Stimulated activated CD8-positive, alpha-beta memory T cell treated with anti-CD3 and anti-CD28 coated beads, Interleukin-12 subunit alpha, Interleukin-12 subunit beta, amount 100 ng/mL, for 24 hours (primary cell): ENCODE data around the gene GUCA1C.
A peak's percentile ranks its signal among the peaks of the same experiment; 100 is the strongest.

Experiments used
- DNase-seq: peaks from one replicate; pipeline ENCODE4 v3.0.0-alpha.2; 2020; ENCODE audit errors: extremely low read depth

Gene GUCA1C, protein sequence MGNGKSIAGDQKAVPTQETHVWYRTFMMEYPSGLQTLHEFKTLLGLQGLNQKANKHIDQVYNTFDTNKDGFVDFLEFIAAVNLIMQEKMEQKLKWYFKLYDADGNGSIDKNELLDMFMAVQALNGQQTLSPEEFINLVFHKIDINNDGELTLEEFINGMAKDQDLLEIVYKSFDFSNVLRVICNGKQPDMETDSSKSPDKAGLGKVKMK

DNA sequence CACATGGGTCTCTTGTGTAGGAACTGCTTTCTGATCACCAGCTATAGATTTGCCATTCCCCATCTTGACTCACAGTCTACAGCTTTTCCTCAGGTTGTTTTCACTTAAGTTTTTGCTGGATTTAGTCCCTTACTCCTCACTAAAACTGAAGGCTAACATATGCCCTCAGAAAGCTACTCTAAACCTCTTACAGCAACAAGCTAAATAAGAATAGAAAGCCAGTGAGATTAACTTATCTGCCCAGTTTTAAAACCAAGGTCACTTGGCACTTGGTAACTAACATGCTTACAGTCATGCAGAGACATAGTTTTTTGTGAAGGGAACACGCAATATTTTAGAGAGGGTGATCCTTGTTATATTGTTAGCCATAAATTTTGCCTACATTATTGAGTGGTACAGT lies at the start of gene GUCA1C:
GUCA1C (minus strand) TSS at position 180 of the 400 bp plus-strand sequence; CDS start at position 63, 117 bp downstream.
- no peak for DNase-seq

DNA sequence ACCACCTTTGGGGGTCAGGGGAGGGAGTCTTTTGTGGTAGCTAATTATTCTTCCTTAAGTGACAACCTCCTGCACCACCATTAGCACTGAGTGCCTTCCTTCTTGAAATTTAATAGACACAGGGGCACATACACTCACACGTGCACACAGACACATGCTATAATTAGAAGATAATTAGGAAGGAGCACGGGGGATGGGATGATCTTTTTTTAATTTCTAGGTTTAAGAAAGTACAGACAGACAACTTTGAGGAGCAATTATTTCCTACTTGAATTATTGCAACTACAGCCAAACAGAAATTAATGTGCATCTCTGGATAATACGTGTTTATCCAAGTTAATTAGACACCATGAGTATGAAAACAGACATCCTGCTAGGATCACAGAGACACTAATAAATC lies 44.8 kb upstream of the GUCA1C start:
- no peak for DNase-seq

DNA sequence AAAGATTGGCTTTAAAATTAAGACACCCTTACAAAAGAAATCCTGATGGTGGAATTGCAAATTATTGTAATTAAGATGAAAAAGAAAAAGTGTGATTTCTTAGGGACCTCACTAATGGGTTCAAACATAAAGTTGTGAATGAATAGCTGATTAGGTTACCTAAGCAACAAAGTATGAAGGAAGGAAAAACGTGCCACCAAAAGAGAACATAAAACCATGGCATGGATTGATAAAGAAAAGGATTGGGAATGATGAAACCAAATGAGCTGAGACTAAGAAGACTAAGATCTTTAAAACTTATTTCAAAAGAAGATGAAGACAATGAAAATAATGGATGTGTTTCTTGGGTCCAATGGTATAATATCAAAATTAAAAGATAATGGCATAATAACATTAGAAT lies 32.2 kb upstream of the GUCA1C start:
- no peak for DNase-seq

DNA sequence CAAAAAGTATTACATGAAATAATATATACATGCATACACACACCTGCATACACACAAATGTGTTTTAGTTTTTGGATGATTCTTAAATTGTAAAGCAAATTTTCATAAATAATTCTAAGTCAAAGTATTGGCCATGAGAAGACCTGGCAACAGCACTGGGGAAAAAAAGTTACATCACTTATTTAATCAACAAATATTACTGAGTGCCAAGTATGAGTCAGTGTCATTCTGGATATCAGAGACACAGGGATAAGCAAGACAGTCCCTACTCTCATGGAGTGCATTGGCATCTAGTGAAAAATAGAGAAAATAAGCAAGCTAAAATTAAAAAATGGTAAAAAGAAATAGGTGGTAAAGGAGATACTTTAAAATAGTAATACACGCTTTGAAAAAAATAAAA lies 29.4 kb upstream of the GUCA1C start:
- DNase-seq = no peak

DNA sequence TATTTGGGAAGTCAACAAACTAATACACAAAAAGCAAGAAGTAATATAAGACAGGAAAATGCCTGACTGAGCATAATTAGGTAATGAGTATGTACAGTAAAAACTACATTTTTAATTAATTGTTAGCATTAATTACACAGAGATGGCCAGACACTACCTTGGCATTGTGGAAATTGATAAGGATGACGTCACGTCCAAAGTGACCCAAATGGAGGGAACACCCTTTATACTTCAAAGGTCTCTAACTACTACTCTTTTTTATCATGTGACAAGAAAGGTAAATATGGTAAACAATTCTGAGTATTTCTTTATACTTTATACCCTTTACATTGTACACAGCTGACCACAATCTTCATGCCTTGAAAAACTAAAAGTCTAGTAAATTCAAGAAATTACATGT lies 22.4 kb upstream of the GUCA1C start:
- DNase-seq = no peak

DNA sequence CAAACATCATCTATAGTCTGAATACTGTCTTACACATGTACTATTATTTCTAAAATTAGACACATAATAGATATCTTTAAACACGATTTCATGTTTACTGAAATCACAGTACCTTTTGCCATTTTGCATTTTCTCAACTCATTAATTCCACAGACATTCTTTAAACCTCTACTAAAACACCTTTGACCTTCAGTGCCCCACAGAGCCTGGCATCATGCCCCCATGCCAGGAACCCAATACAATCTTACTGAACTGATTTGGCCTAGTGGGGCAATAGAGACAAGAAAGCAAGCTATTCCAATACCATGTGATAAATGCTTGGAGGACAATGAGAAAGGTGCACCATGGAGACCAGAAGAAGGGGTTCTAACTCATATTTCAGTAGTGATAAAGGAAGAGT lies 19.3 kb upstream of the GUCA1C start:
- no peak for DNase-seq

DNA sequence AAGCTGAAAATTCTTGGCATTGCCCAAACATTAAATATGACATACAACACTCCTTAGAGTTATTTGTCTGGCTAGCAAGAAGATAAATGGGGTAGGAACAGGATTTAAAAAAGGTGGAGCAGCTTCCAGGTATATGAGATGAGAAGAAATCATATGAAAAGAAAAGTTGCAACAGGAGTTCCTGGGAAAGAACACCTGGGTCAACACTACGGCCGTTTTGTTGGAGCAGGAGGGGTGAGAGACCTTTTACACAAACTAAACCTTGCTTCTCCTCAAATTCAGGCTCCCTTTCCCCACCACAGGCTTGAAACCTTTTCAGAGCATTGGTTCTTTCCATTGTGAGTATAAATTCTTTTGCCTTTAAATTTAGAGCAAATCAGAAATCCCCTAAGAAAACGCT lies 18.8 kb upstream of the GUCA1C start:
- DNase-seq = no peak

DNA sequence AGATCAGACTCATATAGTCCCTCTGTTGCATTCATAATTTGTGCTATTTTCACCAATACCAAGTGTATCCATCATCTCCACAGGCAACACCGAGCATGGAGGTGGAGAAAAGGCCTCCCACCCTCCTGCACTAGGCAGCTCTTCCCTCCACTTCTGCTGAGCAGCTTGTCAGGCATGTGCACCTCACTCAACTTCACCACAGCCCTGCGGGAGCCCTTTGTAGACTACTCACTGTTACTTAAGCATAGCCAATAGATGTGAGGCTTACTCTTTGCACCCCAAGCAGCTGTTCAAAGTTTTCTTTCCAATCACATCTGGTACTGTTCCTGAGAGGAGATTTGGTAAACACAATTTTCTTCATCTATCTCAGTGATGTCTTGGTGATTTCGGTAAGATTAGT lies 16.9 kb upstream of the GUCA1C start:
- no peak for DNase-seq

DNA sequence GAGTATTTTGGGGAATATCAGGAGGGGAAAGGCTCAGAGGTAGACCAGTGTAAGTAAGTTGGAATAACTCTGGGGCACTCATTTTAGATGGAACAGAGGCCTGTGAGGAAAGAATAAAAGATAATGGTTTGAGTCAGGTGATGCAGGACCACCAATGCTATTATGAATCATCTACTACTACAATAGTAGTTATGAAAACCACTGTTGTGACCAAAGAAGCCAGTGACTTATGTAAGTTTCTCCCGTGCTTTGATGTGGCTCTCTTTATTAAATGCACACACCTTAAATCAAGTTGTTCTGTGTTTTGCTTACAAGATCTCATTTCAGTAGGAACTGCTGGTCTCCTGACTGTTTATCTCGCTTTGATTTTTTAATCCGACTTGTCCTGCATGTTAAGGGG lies 13.1 kb upstream of the GUCA1C start:
- no peak for DNase-seq

DNA sequence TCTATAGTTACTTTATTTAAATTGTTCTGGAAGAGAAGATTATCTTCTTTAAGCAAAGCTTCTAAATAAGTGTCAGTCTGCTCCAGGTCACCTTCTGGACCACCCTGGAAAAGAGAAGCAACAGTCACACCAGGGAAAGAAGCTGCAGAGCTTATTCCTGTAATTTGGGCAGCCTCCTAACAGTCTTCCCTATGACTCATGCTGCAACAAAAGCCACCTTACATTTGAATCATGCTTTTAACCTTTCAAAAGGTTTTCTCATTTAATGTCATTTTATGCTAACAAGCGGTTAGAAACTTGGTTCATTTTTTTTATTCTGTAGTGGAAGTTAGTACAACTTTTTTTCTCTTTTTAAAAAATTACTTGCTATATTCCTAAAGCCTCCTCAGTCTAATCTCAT lies 5.3 kb upstream of the GUCA1C start:
- no peak for DNase-seq

DNA sequence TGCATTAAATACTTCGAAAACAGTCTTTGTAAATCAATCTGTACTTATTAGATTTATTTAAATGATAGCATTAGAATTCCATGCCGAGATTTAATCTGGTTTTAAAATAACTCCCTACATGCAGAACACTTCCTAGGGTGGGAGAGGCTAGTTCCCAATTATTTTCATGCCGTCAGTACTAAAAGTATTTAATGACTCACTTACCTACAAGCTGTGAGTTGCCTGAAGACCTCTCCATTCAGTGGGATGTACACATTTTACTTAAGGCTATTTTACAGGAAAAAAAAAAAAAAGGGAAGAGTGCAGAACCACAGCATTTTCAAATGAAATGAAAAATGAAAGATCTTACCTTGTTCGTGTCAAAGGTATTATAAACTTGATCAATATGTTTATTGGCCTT lies 469 bp downstream of the GUCA1C start:
- no peak for DNase-seq

DNA sequence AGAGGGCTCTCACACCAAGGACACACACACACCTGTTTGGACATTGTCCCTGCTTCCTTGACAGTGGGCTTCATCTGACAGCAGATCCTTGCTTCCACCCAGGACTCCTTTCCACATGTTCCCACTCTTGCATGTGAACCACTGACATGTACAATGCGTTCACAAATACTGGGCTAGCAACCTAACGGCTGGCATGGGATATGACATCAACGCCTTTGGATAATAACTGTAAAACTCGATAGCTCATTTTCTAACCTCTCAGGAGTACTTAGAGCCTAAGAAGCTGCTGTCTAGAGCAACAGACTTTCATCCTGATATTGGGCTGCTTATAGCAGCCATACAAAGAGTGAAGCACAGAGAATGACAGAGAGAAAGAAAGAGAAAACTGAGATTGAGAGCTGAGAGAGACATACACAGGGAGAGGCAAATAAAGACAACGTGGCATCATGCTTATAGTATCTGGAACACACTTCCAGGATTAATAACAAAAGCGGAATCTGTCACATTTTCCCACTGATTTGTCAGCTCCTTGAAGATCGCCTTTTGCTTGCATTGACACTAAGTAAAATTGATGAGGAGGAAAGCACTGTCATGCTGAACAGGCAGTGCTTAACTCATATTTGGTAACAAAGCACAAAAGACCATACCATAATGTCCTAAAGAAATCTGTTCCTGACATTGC lies 1.7 kb downstream of the GUCA1C start:
- no peak for DNase-seq

DNA sequence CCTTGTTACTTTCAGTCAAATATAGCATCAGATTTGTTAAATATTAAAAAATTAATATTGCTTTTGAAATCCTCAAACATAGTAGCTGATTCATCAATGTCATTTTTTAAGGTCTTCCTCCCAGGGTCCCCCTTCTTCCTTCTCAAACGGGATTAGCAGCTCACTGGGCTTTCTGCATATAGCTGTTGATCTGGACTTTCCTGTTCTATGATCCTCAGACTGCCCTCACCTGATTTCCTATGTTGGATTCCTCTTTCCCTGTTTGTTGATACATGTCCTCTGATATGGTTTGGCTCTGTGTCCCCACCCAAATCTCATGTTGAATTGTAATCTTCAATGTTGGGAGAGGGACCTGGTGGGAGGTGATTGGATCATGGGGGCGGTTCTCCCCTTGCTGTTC lies 5.8 kb downstream of the GUCA1C start:
- DNase-seq = no peak

DNA sequence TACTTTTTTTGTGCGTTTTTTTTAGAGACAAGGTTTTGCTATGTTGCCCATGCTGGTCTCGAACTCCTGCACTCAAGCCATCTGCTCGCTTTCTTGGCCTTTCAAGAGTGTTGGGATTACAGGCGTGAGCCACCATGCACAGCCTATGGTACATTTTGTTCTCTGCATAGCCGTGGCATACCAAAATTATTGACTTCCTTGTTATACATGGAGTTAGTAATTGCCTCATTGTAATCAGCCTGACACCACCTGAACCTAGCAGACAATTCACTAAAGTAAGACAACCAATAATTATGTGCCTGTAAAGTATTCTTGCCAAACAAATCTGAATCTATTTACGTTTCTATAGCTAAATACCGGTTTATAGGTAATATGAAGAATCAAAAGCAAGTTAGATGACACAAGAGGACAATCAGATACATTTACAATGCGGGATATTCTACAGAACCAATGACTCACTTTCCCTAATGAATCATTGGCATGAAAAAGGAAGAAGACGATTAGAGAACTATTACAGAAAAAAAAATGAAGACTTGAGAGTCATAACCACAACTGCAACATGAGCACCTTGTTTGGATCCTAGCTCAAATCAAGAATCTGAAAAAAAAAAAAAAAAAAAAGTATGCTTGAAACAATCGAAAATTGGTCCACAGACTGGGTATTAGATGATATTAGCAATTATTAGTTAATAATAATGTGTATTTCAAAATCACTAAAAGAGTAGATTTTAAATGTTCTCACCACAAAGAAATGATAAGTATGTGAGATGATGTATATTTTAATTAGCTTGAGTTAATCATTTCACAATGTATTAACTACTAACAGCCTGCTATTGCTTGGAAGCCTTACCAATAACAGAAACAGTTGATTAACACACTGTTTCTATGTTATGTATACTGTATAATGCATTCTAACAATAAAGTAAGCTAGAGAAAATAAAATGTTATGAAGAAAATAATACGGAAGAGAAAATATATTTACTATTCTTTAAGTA lies 7.1 kb downstream of the GUCA1C start:
- no peak for DNase-seq

DNA sequence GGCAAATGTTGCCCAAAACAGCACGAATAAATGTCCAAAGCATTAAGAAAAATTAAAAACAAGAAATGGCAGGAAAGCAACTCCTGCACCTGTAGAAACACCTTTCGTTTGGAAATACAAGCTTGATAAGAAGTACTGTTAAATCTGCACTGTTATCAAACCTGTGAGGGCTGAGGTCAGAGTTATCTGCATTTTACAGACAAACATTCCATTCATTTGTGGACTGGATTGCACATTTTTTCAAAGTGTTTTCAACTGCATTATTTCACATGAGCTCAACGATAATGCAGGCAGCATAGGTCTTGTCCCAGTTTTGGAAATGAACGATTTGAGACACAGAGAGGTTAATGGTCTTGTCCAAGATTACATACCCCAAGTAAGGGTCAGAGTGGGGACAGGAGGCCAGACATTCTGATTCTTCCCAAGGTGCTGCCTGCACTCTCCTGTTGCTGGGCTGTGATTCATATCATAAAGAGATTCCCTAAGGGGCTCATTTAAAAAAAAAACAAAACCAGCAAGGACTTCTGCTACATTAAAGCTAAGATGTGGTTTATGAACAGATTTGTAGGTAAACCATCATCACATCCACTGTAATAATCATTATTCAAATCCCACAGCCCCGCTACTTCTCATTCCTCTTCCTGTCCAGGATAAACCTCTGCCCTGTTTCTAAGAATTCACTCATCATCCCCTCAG lies 13.0 kb downstream of the GUCA1C start:
- DNase-seq = no peak

DNA sequence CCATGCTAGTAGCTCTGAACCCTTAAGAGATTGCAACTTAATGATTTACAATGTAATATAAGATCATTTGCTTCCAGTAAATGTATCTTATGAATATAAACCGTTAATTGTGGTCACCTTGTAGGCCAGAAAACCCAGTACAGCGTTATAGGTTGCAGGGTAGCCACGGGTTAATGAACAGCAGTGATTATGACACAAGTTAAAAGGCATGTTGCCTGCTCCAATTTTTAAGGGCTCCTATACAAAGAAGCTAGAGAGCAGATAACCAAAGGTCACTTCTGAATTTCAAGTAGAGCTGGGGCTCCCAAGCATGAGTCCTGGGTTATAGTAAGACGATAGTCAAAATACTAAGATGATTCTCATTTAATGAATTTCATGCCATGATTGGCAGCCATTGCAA lies 13.5 kb downstream of the GUCA1C start:
- DNase-seq = no peak

DNA sequence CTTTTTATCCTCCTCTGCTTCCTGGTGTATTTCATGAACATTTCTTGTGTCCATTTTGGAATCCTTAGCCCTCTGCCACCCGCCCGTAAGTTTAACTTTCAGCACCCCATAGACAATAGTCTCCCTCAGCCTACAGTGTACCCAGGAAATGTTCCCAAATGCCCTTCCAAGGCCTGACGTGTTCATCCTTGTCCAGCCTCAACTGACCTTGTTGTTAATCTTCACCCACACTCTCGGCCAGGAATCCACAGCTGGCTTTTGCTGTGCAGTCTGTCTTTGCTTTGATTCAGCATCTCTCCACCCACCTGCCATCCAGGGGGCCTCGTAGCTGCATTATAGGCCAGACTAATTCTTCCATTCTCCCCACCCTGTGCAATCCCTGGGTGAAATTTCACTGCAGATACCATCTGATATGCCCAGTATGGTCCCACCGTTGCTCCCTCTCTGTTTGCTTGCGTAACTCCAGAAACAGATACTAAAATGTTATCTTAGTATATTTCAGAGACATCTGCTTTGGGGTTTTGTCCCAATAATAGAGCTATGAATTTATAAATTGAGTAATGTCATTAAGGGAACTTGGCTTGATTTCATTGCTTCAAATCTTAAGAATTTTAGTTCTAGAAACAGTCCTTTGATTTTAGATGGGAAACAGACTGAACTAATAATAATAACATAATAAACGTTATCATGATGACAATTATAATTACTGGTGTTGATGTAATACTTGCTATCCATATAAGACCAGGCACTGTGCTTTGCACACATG lies 16.6 kb downstream of the GUCA1C start:
- no peak for DNase-seq

DNA sequence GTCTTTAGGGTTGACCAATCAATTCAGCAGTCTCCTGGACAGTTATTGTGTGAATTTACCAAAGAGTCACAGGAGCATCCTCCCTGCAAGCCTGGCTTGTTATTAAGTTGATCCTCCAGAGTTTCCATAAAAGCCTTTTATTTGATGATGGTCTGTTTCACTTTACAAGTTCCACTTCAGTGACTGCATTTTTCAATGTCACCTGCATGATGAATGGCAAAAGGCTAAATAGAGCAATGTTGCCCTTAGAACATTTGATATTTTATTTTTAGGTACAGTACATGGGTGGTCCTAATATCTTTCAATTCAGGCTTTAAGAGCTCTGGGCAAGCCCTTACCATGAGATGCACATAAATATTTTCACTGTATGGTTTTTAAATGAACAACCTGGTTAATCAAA lies 22.6 kb downstream of the GUCA1C start:
- DNase-seq = no peak

DNA sequence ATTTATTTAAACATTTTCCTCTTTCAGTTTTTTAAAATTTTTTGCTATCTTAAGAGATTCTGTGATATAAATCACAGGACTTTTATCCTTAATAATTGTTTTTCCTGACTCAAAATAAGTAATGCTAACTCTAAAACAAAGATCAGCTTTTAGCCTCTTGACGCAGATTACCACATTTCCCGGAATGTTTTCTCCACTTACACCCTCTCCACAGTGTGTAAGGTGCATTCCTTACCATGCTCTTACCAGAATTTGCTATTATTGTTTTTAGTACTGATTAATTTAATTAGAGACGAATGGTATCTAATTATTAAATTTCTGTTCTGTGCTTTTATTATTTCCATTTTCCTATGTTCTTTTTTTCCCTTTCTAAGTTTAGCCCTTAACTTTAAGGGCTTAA lies 34.8 kb downstream of the GUCA1C start:
- no peak for DNase-seq

DNA sequence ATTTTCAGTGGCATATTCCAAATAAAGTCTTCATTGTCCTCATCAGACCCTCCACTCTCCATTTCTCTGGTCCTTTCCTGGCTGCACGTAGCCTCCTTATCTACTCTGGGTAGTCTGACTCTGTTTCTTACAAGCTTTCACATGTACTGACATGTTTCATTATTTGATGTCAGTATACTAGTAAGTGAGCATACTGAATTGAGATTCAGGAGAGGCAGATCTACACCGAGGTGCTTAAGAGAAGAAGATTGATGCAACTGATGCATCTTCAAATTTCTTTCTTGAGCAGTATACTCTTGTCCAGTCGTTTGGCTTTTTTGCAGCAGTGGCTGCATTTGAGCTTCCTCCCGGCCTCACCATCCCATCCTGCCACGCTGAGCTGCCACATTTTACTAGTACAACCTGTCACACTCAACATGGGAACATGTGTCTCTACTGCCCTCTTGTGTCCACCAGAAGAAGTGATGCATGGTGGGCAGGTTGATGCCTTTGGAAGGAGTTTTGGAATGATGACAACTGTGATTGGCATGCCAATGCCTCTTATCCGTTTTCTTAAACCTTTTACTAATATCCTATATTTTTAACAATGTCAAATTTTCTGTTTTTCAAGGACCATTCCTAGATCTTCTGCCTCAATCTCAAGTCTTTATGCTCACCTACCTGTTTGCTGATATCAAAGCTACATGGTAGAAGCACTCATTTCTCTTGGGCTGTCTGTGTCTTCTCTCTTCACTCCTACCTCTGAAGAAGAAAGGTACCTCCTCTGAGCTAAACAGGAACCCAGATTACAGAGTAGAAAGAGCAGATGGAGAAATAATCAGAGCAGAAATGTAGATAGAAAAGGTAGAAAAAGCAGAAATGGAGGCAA lies 38.7 kb downstream of the GUCA1C start:
- peak; percentile 1 for DNase-seq
